LNCaP clone FGC (cell line): ENCODE measurements around the gene TRAPPC2B.
"Not testable (repeated sequence)": the region's sequence is repeated elsewhere in the genome, so short reads cannot be mapped to it uniquely, and the experiment has no call there.

ENCODE experiments used
- DNase-seq: peaks from one replicate; pipeline ENCODE4 v3.0.0-alpha.2; 2011; ENCODE audit warnings: low read depth
- H3K4me3 ChIP-seq: 2 replicates; pipeline ENCODE4 v1.5.1; 2011; ENCODE audit warnings: mild to moderate bottlenecking, low read depth, low read length, control low read depth
- TF ChIP-seq, protein P1 (sequence below): IDR thresholded peaks from 2 replicates; pipeline ENCODE4 v1.5.1; 2012; ENCODE audit warnings: mild to moderate bottlenecking; ENCODE audit not compliant: control insufficient read depth, insufficient read depth; ENCODE audit errors: extremely low read depth

The TRAPPC2B gene

DNA sequence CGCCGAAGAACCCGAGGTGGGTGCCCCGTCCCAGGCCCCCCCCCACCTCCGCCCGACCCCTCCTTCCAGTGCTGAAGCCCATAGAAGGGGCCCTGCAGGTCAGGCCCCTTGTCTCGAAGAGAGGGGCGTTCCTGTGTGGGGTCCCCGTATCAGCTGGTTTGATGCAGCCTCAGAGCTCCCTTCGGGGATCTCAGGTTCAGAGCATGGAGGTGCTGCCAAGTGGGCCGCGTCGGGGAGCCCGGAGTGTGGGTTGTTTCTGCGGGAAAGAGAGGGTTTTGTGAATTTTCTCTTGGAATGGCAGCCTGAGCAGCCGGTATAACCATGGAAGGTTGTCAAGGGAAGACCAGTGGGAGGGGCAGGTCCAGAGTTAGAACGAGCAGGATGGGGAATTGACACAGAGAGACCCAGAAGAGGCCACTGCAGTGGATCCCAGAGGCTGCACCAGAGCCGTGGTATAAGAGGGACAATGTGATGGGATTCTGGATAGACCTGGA, 384 bp downstream of the TRAPPC2B start:
- TF ChIP-seq, protein P1, sequence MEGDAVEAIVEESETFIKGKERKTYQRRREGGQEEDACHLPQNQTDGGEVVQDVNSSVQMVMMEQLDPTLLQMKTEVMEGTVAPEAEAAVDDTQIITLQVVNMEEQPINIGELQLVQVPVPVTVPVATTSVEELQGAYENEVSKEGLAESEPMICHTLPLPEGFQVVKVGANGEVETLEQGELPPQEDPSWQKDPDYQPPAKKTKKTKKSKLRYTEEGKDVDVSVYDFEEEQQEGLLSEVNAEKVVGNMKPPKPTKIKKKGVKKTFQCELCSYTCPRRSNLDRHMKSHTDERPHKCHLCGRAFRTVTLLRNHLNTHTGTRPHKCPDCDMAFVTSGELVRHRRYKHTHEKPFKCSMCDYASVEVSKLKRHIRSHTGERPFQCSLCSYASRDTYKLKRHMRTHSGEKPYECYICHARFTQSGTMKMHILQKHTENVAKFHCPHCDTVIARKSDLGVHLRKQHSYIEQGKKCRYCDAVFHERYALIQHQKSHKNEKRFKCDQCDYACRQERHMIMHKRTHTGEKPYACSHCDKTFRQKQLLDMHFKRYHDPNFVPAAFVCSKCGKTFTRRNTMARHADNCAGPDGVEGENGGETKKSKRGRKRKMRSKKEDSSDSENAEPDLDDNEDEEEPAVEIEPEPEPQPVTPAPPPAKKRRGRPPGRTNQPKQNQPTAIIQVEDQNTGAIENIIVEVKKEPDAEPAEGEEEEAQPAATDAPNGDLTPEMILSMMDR = no peak
- H3K4me3 ChIP-seq = peak overlapping the region; percentile 94
- no peak for DNase-seq

DNA sequence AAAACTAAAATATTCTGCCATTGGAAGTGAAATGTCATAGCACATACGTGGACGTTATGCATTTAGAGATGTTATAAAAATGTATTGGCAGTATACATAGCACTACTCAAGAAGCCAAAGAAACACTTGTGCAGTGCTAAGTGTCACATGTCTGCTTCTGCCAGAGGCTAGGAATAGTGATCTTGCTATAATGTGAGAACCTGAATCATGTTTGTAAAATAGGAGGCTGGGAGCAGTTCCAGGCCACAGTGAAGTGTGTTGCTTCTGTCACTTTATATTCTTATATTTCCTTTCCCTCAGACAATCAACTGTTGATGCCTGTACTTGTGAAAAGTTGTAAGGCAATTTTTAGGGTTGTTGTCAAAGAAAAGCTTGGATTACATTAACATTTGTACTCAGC, 3.4 kb downstream of the TRAPPC2B start:
- TF ChIP-seq, protein P1 = no peak

DNA sequence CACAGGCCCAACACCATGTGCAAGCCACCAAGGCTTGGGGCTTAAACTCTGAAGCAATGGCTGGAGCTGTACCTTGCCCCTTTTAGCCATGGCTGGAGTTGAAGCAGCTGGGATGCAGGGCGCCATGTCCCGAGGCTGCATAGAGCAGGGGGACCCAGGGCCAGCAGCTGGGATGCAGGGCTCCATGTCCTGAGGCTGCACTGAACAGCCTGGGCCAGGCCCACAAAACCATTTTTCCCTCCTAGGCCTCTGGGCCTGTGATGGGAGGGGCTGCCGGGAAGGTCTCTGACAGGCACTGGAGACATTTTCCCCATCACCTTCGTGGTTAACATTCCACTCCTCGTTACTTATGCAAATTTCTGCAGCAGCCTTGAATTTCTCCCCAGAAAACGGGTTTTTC, 10.8 kb downstream of the TRAPPC2B start:
- TF ChIP-seq, protein P1 = no peak
- H3K4me3 ChIP-seq = no peak overlapping the region
- DNase-seq = no peak

More for the DNA sequence above, 3.4 kb downstream of the TRAPPC2B start:
- no peak for DNase-seq
- no peak overlapping the region for H3K4me3 ChIP-seq

DNA sequence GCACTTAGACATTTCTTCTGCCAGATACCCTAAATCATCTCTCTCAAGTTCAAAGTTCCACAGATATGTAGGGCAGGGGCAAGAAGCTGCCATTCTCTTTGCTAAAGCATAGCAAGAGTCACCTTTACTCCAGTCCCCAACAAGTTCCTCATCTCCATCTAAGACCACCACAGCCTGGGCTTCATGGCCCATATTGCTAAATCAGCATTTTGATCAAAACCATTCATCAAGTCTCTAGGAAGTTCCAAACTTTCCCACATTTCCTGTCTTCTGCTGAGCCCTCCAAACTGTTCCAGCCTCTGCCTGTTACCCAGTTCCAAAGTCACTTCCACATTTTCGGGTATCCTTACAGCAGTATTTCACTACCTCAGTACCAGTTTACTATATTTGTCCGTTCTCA, 11.3 kb downstream of the TRAPPC2B start:
- not testable (repeated sequence) for H3K4me3 ChIP-seq

DNA sequence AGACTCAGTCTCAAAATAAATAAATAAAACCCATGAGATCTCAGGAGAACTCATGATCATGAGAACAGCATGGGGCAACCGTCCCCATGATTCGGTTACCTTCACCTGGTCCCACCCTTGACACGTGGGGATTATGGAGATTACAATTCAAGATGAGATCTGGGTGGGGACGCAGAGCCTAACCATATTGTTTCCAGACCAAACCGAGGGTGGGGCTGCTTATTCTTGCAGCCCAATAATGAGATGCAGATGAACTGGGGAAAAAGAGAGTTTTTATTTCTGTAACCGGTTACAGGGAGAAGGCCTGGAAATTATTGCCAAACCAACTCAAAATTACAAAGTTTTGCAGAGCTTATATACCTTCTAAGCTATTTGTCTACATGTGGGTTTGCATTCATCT, 12.8 kb downstream of the TRAPPC2B start:
- TF ChIP-seq, protein P1 = no peak
- no peak for DNase-seq
- no peak overlapping the region for H3K4me3 ChIP-seq

More for the DNA sequence above, 11.3 kb downstream of the TRAPPC2B start:
- DNase-seq = not testable (repeated sequence)

DNA sequence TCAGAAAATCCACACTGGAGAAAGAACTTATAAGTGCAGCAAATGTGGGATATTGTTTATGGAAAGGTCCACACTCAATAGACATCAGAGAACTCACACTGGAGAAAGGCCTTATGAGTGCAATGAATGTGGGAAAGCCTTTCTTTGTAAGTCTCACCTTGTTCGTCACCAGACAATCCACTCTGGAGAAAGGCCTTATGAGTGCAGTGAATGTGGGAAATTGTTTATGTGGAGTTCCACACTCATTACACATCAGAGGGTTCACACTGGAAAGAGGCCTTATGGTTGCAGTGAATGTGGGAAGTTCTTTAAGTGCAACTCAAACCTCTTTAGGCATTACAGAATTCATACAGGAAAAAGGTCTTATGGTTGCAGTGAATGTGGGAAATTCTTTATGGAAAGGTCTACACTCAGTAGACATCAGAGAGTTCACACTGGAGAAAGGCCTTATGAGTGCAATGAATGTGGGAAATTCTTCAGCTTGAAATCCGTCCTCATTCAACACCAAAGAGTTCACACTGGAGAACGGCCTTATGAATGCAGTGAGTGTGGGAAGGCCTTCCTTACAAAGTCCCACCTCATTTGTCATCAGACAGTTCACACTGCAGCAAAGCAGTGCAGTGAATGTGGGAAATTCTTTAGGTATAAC, 14.3 kb downstream of the TRAPPC2B start:
- no peak for DNase-seq
- no peak overlapping the region for H3K4me3 ChIP-seq
- TF ChIP-seq, protein P1 = no peak

DNA sequence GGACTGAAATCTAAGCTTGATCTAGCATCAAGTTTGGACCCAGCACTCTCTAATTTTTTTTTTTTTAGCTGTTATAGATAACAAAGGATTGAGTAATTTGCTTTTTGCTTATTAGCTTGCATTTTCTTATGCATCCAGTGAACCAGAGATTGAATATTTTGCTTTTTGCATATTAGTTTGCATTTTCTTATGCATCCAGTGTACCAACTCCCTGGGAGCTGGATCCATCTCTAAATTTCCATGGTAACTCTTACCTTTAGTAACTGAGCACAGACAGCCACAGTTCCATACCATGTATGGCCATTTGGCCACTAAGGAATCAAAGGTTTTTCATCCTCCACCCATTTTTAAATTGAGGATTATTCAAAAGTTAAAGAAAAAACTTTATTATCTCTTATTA, 17.6 kb downstream of the TRAPPC2B start:
- TF ChIP-seq, protein P1 = no peak
- no peak for DNase-seq
- no peak overlapping the region for H3K4me3 ChIP-seq
